GM18505 (cell line): ENCODE measurements around the gene DNAJC27.
"Not testable (repeated sequence)": the region's sequence is repeated elsewhere in the genome, so short reads cannot be mapped to it uniquely, and the experiment has no call there.

Experiments
- ATAC-seq: cut with Tn5 transposase; IDR thresholded peaks from one replicate; pipeline ENCODE4 v1.9.1; 2021; ENCODE audit not compliant: unreplicated experiment
- POLR2A ChIP-seq: IDR thresholded peaks from 4 replicates; pipeline ENCODE4 v1.6.1; 2011; ENCODE audit warnings: borderline replicate concordance; ENCODE audit not compliant: insufficient read depth, insufficient read length; ENCODE audit errors: extremely low read depth

Gene DNAJC27

DNA sequence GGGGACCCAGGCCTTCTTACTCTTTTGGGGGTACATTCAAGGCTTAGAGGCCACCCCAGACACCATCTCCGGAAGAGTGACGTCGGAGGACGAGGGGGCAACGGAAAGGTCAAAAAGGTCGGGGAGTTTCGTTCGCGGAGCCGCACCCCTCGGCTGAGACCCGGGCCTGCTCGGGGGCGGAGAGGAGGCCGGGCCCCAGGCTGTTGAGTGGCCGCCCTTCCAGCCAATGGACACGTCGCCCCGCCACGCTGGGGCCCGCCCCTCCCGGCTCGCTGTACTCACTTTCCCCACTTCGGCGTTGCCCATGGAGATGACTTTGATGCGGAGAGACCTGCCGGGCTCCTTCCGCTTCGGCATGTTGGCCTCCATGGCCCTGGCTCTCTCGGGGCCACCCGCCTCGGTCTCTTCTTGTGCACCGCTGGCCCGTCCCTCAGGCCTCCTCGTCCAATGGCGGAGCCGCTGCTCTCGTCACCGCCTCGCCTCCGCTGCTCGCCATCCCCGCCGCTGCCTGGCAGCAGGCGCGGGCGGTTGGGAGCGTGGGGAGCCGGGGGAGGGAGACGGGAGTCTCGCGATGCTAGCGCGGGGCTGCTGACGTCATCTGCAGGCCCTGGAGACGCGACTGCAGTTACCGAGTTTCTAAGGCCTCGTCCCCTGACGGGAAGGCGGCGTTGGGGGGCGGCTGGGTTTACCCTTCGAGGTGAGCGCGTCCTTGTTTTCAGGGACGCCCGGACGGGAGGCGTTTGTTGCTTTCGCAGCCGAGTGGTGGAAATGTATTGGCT is at the start of gene DNAJC27:
TSS of gene DNAJC27 (minus strand) at position 420 of the 779 bp plus-strand sequence. CDS start at position 369, 51 bp downstream.
- ATAC-seq = peak; percentile 94
- peak; percentile 89 for TF ChIP-seq POLR2A

DNA sequence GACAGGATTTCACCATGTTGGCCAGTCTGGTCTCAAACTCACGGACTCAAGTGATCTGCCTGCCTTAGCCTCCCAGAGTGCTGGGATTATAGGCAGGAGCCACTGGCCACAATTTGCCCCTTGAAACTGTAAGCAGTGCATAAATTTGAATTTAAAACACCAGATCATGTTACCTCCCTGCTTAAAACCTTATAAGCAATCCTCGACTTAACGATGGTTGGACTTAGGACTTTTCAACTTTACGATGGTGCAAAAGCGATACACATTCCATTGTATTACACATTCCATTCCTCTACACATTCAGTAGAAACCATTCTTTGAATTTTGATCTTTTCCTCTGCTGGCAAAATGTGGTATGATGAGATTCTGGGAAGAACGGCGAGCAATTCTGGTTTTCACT is 46.9 kb upstream of the DNAJC27 start:
- TF ChIP-seq POLR2A = no peak
- ATAC-seq = no peak

DNA sequence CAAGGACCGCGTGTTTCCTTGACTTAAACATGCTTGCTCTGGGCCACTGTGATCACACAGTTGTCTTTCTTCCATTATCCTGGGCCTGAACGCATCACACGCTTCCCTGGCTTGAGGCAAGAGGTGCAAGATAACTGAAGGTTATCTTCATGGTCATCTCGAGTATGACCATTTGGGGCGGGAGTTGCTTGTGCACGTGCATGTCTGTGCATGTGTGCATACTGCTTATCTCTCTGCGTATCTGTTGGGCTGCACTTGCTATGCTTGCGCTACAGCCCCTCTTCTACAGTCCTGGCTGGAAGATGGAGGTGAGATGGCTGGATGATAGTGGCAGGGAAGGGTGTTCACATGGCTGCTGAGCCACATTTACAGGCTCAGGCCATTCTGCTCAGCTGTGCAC is 42.9 kb upstream of the DNAJC27 start:
- ATAC-seq = no peak

DNA sequence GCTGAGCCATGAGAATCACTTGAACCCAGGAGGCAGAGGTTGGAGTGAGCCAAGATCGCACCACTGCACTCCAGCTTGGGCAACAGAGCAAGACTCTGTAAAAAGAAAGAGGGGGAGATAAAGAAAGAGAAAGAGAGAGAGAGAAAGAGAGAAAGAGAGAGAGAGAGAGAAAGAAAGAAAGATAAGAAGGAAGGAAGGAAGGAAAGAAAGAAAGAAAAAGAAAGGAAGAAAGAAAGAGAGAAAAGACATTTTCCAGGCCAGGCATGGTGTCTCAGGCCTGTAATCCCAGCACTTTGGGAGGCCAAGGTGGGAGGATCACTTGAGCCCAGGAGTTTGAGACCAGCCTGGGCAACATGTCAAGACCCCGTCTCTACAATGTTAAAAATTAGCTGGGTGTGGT is 39.6 kb upstream of the DNAJC27 start:
- not testable (repeated sequence) for ATAC-seq

More for the DNA sequence above, 42.9 kb upstream of the DNAJC27 start:
- TF ChIP-seq POLR2A = no peak

DNA sequence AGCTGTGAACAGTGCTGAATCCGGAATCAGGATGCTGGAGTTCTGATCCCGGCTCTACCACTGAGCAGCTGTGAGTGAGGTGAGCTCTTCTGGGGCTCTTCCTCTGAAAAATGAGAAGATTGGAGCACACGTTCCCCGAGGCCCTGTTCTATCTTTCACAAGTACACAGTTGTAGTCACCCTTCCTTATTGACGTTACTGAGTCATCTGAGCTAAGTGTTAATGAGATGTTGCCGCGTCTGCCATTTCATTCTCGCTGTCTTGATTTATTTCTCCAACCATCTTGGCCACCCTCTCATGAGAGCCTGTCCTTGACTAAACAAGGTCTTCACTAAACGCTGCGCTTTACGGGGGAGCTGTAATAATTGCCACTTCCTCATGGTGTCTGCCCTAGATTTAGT is 38.2 kb upstream of the DNAJC27 start:
- TF ChIP-seq POLR2A = no peak
- no peak for ATAC-seq

DNA sequence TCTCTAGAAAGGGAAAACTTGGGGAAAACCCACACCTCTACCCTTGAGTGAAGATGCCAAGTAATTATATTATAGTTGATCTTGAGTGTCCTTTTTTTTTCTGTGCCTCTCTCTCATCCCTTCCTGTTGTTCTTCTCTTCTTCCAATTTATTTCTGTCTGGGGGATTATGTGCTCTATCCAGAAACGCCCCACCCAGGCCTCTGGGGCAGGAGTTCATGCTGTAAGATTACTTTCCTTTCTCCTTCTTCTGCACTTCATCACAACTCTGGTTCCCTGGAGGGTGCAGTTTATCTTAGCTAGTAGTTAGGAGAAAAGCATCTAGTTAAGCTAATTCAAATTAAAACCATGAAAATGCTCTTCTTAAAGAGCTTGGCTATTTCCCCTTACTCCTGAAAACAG is 30.3 kb upstream of the DNAJC27 start:
- no peak for TF ChIP-seq POLR2A

DNA sequence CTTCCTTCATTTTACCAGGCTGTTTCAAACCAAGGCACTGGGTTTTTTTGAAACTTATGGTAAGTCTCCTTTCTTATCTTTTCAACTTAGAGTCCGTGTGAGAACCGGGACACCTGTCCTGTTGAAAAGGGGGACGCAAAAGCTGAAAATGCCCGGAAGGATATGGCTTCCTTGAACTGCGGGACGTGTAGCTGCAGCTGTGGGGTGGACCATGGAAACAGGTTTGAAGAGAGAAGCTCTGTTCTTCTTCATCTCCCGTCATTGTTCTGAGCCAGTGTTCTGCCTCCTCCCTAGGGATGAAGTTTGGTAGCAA is 29.5 kb upstream of the DNAJC27 start:
- TF ChIP-seq POLR2A = no peak

More for the DNA sequence above, 30.3 kb upstream of the DNAJC27 start:
- ATAC-seq = no peak

DNA sequence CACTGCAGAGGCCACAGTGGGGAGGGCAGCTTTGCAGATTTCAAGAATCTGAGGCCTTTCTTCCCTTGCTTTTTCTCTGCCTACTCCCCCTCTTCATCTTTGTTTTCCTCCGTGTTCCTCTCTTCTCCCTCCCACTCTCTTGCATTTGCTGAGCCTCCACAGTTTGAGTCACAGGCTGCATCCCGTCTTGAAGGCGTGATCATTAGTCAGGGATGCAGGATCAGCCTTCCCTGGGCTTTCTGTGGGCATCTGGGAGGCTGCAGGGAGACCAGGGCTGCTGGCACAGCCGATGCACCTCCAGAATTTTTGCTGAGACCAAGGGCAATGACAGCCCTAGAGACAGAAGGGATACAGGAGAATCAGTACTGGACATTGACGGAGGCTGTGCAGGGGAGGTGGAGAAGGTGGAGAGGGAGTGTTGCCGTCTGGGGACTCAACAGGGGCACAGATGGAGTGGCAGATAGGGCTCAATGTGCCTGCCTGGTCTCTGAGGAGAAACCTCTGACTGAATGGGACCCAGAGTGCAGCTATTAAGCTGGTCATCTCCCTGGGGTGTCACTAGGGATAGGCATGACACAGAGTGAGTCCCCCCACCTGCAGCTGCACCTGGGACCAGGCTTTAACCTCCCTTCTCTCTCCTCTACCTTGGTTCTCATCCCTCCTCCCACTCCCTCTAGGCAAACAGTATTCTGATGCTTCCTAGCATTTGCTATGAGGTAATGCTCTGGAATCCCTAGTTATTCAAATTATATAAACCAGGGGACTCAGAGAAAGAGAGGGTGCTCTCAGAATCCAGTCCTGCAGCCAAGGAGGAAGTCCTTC is 29.0 kb upstream of the DNAJC27 start:
- ATAC-seq = no peak
- TF ChIP-seq POLR2A = no peak

More for the DNA sequence above, 29.5 kb upstream of the DNAJC27 start:
- no peak for ATAC-seq

DNA sequence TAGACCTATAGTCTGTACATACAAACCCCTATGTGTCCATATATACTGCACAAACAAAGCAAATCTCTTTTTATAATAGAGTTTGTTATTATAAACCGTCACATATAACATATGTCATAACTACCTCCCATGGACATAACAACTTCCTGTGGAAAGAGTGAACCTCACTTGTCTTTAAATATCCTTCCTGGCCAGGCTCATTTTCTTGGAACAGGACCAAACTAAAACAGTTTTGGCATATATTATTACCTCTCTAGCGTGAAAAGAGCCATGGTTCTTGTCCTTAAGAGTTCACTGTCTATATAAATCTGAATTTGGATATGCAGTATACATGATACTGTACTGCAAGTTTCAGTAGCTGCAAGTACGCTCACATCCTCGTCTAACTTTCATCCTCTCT is 28.3 kb upstream of the DNAJC27 start:
- TF ChIP-seq POLR2A = no peak
- ATAC-seq = no peak

DNA sequence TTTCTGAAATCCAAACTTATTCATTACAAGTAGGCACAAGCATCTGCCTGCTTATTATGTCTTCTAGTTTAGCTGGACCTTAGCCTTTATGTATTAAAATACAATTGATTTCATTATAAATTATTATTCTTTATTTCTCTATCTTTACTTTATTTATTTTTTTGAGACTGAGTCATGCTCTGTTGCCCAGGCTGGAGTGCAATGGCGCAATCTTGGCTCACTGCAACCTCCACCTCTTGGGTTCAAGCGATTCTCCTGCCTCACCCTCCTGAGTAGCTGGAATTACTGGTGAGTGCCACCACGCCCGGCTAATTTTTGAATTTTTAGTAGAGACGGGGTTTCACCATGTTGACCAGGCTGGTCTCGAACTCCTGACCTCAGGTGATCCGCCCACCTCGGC is 27.3 kb upstream of the DNAJC27 start:
- not testable (repeated sequence) for ATAC-seq

DNA sequence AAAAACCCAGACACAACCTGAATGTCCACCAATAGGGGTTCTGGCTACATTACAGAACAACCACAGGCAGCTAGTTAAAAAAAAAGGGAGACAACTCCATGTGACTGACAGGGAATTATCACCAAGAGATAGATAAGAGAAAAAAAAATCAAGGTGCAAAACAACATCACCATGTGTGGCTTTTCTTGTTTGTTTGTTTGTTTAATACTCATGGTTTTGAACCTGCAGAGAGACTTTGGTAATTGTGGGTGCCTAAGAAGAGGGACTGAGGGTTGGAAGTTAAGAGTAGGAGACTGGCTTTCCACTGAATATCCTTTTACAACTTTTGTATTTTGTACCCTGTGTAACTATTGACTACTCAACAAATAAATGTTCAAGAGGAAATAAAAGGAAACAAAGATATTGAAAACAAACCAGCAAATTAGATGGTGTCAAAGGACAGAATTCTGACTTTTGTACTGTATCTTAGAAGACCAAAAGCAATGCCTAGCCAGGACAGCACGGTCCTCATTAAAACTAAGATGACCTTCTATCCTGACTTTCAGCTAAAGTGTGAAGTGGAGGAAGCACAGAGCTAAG is 22.5 kb upstream of the DNAJC27 start:
- TF ChIP-seq POLR2A = no peak
- no peak for ATAC-seq

DNA sequence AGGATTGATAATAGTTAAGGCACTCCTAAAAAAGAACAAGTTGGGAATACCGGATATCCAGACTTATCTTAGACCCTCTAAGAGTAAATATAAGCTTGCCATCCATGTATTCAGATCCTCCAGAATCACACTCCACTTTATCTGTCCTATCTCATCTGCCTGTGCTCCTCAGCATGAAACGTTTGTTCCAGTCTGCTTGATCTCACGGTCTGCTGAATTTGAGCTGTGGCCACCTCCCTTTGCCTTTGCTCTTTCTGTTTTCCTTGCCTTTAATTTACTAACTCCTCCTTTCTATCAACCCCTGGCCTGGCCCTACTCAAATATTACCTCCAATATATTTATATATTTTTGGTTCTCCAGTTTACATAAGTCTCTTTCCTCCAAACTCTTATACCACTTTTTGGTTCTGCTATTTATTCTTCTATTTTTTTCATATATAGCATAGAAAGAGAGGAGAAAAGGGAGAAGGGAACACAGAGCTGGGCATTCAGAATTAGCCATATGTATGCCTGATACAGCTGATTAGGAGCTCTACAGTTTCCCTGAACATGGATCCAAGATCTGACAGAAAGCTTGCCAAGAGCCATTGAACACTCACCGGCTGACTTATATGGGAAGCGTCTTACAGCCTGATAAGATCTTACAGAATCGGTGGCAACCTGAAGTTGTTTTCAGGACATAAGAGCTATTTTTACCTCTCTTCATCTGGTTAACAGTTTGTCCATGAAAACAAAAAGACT is 21.8 kb upstream of the DNAJC27 start:
- no peak for TF ChIP-seq POLR2A
- no peak for ATAC-seq

DNA sequence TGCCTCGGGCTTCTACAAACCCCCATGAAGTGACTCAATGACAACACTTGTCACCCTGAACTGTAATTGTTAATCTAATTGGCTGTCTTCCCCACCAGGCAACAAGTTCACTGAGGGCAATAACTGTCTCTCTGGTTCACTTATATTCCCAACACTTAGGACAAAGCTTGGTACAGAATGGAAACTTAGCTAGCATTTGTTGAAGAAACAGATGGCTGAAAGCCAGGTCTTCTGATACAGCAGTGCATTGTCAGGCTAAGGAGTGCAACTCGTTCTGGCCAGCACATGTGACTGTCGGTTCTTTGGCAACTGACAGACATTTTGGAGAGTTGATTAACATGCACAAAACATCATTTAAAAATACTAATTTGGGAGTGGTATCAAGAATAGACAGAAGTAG is 14.6 kb upstream of the DNAJC27 start:
- ATAC-seq = no peak
- TF ChIP-seq POLR2A = no peak

DNA sequence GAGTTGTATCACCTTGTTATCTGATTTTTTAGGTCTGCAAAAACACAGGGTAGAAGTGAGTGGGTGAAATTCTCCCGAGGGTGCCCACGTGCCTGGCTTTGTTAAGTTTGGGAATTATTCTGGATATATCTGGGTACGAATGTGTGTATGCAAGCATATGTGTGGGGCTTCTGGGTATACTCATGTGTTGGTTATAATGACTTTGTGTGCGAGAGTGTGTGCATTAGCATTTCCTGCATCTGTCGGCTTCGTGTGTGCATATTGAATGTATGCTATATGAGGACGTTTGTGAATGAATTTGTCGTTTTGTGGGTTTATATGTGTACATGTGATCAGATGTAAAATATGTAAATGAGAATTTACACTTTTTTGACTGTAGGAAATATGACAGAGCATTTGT is 13.8 kb upstream of the DNAJC27 start:
- ATAC-seq = no peak
- no peak for TF ChIP-seq POLR2A

DNA sequence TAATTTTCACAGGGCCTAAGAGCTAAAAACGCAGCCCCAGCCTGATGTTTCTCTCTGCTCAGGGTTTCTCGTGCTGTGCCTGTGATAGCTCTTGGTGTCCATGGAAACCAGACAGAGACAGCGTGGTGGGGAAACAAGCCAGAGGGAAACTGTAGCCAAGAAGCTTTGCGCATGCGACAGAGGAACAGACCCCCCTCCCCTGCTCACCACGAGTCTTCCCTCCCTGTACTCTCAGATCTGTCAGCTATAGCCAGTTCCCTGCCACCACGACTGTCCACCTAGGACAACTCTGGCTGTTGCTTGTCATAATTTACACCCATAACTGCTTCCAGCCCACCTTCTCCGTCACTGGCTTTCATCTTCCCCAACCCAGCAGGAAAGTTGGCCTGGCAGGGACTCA is 13.2 kb upstream of the DNAJC27 start:
- no peak for TF ChIP-seq POLR2A
- no peak for ATAC-seq
